Tibial artery (tissue), 4 donors: ENCODE data around the gene NOC4L.
"Not testable (repeated sequence)": the region's sequence is repeated elsewhere in the genome, so short reads cannot be mapped to it uniquely, and the experiment has no call there.

Experiments used
- DNase-seq, 2 donors: peaks; one replicate each; pipeline ENCODE4 v3.0.0-alpha.2; 2019
- H3K27ac ChIP-seq, 2 donors: fragments of 200-600 bp; sonication (generic) in 1 of 2; 1 replicate in 1 of 2; 2 replicates in 1 of 2; pipeline ENCODE4 v1.5.1; 2018 to 2019; ENCODE audit warnings: mild to moderate bottlenecking in 1 of 2
- H3K27me3 ChIP-seq, 2 donors: fragments of 200-600 bp; sonication (generic) in 1 of 2; one replicate each; pipeline versions ENCODE4 v1.5.1 to v1.6.0; 2016 to 2019
- H3K36me3 ChIP-seq, 3 donors: fragments of 200-600 bp; sonication (generic) in 2 of 3; one replicate each; pipeline ENCODE4 v1.5.1; 2016 to 2019; ENCODE audit warnings: mild to moderate bottlenecking in 2 of 3
- H3K4me1 ChIP-seq, 4 donors: fragments of 200-600 bp; sonication (generic) in 2 of 4; 1 replicate in 3 of 4; 2 replicates in 1 of 4; pipeline ENCODE4 v1.5.1; 2016 to 2019
- H3K4me3 ChIP-seq, 2 donors: fragments of 200-600 bp; sonication (generic) in 1 of 2; 1 replicate in 1 of 2; 2 replicates in 1 of 2; pipeline ENCODE4 v1.5.1; 2018 to 2019; ENCODE audit warnings: mild to moderate bottlenecking in 2 of 2
- H3K9me3 ChIP-seq, 3 donors: fragments of 200-600 bp; sonication (generic) in 1 of 3; one replicate each; pipeline ENCODE4 v1.5.1; 2016 to 2019
- CTCF ChIP-seq, 2 experiments: fragments of 200-600 bp in 1 of 2; fragments of 450-650 bp in 1 of 2; IDR thresholded peaks; one replicate each; pipeline ENCODE4 v1.5.1; 2017 to 2019; ENCODE audit warnings: antibody characterized with exemption in 2 of 2, mild to moderate bottlenecking in 1 of 2, moderate library complexity in 1 of 2
- intact Hi-C: fragments of 100-400 bp; cut with DNase I; formaldehyde crosslinking; loops from one replicate; pipeline ENCODE4 v1.15.0; 2023; ENCODE audit warnings: low total_unique reads

NOC4L gene

DNA sequence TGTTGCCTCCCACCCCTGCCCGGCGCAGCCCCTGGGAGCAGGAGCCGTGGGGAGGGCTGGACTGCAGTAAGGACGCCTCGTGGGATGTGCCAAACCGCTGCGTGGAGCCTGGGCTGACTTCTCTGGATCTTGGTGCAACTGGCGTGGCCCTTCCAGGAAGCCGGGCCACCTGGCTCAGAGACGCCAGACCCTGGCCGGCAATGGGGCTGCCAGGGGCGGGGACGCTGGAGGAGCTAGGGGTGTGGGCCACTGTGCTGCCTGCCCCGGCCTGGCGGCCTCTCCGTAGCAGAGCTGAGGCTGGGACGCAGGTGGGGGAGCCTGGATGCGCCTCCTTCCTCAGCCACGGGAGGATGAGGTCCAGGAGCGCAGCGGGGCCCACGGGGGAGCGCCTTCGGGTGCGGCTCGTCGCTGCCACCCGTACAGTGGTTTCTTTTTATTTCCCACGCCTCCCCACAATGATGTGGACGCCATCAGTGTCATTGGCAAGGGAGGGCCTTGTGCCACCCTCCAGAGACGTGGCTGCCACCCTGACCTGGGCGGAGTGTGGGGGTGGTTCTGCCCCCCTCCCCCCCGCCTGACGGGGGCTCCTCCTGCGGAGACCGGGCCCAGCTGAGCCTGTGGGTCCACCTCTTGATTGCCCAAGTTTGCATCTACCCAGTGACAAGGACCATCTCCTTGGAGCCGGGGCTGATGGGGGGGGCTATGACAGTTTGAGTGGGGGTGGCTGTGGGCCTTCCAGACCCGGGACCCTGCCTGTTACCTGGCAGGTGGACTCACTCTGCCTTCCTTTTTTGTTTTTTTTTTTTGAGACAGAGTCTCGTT is 11.4 kb upstream of the NOC4L start:
- intact Hi-C loops, result no loop called here

DNA sequence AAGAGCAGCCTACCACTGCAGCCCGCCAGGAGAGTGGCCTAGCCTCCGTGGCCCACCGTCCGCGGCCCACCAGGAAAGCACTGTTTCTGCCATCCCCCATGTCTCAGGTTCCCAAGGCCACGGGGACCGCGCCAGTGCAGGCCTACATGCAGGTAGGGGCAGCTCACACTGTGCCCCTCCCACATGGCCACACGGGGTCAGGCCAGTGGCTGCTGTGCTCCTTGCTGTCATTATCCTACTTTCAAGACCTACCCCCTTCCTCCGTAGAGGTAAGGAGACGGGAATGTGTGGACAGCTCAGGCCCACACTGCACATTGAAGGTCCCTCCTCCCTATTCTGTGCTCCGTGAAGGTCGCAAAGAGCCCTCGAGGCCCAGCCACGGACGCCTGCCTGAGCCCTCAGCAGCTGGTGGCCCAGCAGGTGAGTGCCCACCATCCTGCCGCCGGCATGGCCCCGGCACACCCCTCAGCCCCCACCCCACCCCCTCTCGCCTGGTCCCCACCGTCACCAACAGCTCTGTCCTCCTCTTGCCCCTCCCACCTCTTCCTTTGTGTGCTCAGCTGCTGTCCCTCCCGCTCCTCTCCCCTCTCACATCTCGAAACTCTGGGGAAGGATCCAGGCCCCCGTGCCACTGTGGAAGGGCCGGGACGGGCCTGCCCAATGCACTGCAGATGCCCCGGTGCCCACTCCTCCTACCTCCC is 10.2 kb upstream of the NOC4L start:
- no peaks in the 10 kb centered on the region for H3K4me1 ChIP-seq
- DNase-seq, result no peak
- H3K36me3 ChIP-seq, result peaks cover 7 to 24% (median 8%) of the 10 kb centered on the region in 3 donors
- TF ChIP-seq CTCF (IDR thresholded peaks at IDR 0.05), result no peak
- no peaks in the 10 kb centered on the region for H3K9me3 ChIP-seq
- H3K27me3 ChIP-seq, result no peaks in the 10 kb centered on the region
- intact Hi-C loops, result no loop called here
- no peak overlapping the region for H3K4me3 ChIP-seq
- H3K27ac ChIP-seq, result no peak overlapping the region

More for the DNA sequence above, 11.4 kb upstream of the NOC4L start:
- no peaks in the 10 kb centered on the region for H3K9me3 ChIP-seq
- no peaks in the 10 kb centered on the region for H3K4me1 ChIP-seq
- no peak for TF ChIP-seq CTCF (IDR thresholded peaks at IDR 0.05)
- no peak overlapping the region for H3K4me3 ChIP-seq
- H3K36me3 ChIP-seq, result peaks cover 8 to 23% (median 9%) of the 10 kb centered on the region in 3 donors
- H3K27ac ChIP-seq, result no peak overlapping the region
- DNase-seq, result no peak
- H3K27me3 ChIP-seq, result no peaks in the 10 kb centered on the region

DNA sequence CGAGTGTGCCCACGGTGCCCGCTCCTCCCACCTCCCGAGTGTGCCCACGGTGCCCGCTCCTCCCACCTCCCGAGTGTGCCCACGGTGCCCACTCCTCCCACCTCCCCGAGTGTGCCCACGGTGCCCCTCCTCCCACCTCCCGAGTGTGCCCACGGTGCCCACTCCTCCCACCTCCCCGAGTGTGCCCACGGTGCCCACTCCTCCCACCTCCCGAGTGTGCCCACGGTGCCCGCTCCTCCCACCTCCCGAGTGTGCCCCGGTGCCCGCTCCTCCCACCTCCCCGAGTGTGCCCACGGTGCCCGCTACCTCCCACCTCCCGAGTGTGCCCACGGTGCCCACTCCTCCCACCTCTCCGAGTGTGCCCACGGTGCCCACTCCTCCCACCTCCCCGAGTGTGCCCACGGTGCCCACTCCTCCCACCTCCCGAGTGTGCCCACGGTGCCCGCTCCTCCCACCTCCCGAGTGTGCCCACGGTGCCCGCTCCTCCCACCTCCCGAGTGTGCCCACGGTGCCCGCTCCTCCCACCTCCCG is 9.5 kb upstream of the NOC4L start:
- H3K27ac ChIP-seq, intact Hi-C loops, H3K9me3 ChIP-seq, DNase-seq, H3K4me3 ChIP-seq, H3K4me1 ChIP-seq, H3K27me3 ChIP-seq: not testable (repeated sequence)
- peaks cover 14 to 28% (median 14%) of the 10 kb centered on the region in 3 donors for H3K36me3 ChIP-seq

DNA sequence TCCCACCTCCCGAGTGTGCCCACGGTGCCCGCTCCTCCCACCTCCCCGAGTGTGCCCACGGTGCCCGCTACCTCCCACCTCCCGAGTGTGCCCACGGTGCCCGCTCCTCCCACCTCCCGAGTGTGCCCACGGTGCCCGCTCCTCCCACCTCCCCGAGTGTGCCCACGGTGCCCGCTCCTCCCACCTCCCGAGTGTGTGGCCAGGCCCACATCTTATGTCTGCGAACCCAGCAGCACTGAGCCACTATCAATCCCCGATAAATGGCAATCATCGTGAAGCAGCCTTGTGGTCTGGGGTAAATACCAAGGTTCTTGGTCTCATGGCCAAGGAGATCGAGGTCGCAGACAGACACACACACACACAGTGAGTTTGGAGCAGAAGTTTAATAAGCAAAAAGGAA is 8.0 kb upstream of the NOC4L start:
- intact Hi-C loops, DNase-seq, H3K27me3 ChIP-seq, H3K9me3 ChIP-seq, H3K4me3 ChIP-seq, H3K27ac ChIP-seq, H3K4me1 ChIP-seq: not testable (repeated sequence)
- H3K36me3 ChIP-seq, result peaks cover 27 to 36% (median 29%) of the 10 kb centered on the region in 3 donors

DNA sequence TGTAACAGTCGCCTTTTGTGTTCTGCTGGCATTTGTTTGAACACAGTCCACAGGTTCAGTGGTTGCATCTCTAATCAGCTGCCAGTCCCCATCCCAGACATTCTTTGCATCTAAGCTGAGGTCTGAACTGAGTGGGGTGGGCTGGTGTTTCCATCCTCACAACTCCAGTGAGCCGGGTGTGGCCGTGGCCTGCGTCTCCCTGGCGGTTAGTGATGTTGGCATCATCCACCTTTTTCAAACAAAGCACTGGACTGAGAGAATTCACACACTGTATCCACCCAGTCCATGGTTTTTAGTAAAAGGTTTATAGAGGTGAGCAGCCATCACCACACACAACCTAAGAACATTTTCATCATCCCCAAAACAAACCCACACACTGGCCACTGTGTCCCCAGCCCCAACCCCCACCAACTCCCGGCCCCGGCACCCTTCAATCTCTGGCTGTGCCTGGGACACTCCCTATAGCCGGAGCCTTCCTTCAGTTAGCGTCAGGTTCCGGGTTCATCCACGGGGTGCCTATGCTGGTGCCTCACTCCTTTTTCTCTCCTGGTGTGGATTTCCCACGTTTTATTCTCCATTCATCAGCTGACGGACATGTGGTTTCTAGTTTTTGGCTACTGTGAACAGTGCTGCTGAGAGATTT is 6.7 kb upstream of the NOC4L start:
- no peak overlapping the region for H3K27ac ChIP-seq
- no peak for DNase-seq
- H3K4me1 ChIP-seq, result peaks cover 0 to 8% (median 6%) of the 10 kb centered on the region in 4 donors
- TF ChIP-seq CTCF (IDR thresholded peaks at IDR 0.05), result no peak
- peaks cover 31 to 50% (median 42%) of the 10 kb centered on the region in 3 donors for H3K36me3 ChIP-seq
- H3K27me3 ChIP-seq, result no peaks in the 10 kb centered on the region
- no peaks in the 10 kb centered on the region for H3K9me3 ChIP-seq
- no peak overlapping the region for H3K4me3 ChIP-seq
- intact Hi-C loops, result no loop called here

DNA sequence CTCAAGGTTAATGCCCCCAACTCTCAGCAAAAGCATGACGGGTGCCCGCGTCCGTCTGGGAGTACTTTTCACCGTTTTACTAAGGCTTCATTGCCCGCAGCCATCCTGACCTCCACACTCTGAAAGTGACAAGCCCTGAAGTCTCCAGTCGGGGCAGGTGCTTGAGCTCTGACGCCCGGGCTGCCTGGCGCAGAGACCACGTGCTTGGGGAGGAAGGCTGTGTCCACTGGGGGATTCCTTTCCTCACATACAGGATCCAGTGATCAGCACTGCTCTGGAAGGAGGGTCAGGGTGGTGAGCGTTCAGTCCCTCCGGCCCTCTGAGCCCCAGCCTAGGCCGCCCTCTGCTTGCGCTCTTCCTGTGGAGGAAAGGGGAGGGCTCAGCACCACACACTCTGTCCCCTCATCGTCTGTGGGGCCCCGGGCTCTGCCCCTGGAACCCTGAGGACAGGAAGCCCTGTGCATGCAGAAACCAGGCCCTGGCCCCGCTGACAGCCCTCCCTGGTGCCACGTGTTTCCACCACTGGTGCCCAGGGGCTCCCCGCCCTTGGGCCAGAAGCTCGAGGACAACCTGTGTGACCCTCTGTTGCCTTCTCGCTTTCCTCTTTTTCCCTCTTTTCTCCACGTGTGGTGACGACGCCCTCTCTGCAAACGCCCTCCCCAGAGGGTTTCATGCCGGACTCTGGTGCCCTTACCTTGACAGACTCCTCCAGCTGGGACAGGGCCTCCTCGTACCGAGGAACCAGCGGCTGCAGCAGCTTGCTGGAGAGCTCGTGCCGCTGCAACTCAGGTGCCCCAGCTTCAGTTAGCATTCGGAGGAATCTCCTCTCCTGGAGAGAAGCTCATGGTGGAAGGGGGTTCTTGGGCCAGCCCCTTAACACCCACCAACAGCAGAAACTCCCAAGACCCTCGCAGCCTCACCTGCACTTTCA is 5.1 kb upstream of the NOC4L start:
- Histone ChIP-seq H3K27me3 (no peaks in the 10 kb centered on the region), H3K27ac (no peak overlapping the region), H3K36me3 (peaks cover 31 to 50% (median 42%) of the 10 kb centered on the region in 3 donors), H3K9me3 (no peaks in the 10 kb centered on the region), H3K4me1 (peaks cover 0 to 18% (median 16%) of the 10 kb centered on the region in 4 donors), H3K4me3 (no peak overlapping the region)
- no peak for TF ChIP-seq CTCF (IDR thresholded peaks at IDR 0.05)
- intact Hi-C loops, result no loop called here
- DNase-seq, result peak in 1 of 2 donors; percentile 51
